Cardiac septum (tissue), 1 donor: Measurements from ENCODE around the gene BACH2. TPM values are rescaled to one million over a fixed set of nuclear protein-coding genes. Genes with fewer than 3 reads are reported as not detected.
"Not testable (repeated sequence)": the region's sequence is repeated elsewhere in the genome, so short reads cannot be mapped to it uniquely, and the experiment has no call there.

Experiments used
- DNase-seq: peaks from one replicate; pipeline ENCODE4 v3.0.0-alpha.2; 2020; ENCODE audit warnings: low spot score
- intact Hi-C: fragments of 100-400 bp; cut with DNase I; formaldehyde crosslinking; loops from one replicate; pipeline ENCODE4 v1.14.0; 2022
- total RNA-seq: library from RNA; stranded (reverse); fragmentation: NEBNext Ultra II Directional; extraction: Animal tissue kit (Norgen Biotek cat#: 25700); gene quantifications from one replicate; pipeline ENCODE4 v1.2.1, GENCODE V29; 2021
- donor health status: DM: no; HTN: no; CAD: no.

The BACH2 gene
- total RNA-seq, 1 donor from 2014 or later, result 8.4 TPM

DNA sequence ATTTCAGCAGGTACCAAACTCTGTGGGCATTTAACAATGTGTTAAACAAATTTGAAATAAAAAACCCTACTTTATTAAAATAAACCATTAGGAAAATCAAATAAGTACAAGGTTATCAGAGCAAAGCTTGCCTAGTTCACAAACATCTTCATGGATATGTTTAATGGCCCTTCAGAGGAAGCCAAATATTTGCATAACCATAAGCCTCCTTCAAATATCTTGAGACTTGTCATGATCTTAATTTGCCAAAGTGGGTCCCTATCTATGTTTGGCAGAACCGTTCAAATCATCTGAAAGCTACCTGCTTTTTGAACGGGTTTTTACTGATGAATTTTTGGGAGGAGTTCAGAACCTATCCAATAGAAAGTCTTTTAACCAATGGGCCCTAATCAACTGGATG, 176.3 kb downstream of the BACH2 start:
- DNase-seq, result no peak
- intact Hi-C loops, result no loop called here

GRCh38 chr6:90119618-90120017, 177.0 kb downstream of the BACH2 start:
- intact Hi-C loops, result no loop called here
- no peak for DNase-seq

- intact Hi-C loops, result no loop called here
- DNase-seq, result no peak
These were observed 178.1 kb downstream of the BACH2 start for GRCh38 chr6:90118581-90118980.

DNA sequence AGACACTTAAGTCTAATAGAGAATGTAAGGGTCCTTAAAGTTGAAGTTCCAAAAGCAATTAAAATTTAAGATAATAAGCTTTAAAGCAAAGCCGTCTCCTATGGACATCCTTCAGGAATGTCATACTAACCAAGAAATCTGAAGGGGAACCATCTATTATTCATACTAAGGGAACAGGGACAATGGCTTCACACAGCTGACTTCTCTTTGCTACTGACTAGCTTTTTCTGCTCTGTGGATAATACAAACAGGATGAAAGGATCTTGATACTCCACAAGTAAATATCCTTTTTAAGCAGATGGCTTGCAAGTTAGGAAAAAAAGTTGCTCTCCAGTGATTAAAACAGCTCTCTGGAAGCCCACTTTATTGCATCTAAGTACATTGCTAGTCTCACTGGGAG, 178.6 kb downstream of the BACH2 start:
- no peak for DNase-seq

DNA sequence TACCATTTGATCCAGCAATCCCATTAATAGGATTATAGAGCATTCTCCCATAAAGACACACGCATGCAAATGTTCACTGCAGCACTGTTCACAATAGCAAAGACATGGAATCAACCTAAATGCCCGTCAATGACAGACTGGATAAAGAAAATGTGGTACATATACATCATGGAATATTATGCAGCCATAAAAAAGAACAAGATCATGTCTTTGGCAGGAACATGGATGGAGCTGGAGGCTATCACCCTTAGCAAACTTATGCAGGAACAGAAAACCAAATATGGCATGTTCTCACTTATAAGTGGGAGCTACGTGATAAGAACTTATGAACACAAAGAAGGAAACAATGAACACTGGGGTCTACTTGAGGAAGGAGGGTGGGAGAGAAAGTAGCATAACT, 180.5 kb downstream of the BACH2 start:
- DNase-seq, intact Hi-C loops: not testable (repeated sequence)

More for the DNA sequence above, 178.6 kb downstream of the BACH2 start:
- intact Hi-C loops, result no loop called here

DNA sequence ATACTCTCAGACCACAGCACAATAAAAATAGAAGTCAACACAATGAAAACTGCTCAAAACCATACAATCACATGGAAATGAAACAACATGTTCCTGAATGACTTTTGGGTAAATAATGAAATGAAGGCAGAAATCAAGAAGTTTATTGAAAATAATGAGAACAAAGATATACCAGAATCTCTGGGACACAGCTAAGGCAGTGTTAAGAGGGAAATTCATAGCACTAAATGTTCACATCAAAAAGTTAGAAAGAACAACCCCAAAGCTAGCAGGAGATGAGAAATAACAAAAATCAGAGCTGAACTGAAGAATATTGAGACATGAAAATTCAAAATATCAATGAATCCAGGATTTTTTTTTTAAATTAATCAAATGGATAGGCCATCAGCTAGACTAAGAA, 183.3 kb downstream of the BACH2 start:
- intact Hi-C loops, result no loop called here
- DNase-seq, result no peak

DNA sequence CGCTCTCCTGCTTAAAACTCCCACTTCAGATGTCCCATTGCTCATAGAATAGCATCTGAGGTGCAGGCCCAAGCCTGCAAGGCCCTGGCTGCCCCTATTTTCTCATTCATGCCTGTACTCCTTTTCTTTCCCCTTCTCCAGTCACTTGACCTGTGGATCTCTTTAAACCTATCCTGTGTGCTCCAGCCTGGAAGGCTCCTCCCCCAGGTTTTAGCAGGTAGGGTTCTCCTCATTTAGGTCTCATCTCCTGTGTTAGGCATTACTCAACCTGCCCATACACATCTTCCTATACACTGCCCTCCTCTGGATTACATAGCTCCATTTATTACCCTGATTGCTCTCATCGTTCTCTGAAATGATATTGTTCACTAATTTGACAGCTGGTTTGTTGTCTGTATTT, 185.3 kb downstream of the BACH2 start:
- intact Hi-C loops, result no loop called here
- DNase-seq, result no peak

DNA sequence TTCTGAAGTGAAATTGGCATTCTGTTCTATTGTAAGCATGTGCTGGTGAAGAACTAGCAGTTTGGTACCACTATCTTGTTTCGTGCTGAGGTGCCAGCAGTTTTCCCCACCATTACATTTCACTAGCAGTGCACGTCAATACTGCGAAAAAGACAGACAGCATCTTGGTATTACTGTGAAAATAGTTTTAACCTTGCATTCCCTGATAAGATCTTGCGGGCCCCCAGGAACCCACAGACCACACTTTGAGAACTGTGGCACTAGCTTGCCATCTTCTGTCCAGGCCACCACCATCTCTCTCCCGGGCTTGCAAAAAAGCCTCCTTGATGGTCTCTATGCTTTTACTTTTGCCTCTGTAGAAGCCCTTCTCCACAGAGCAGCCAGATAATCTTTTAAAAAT, 185.7 kb downstream of the BACH2 start:
- intact Hi-C loops, result no loop called here
- DNase-seq, result no peak

GRCh38 chr6:90109141-90109540, 187.5 kb downstream of the BACH2 start:
- DNase-seq, result no peak
- intact Hi-C loops, result no loop called here

DNA sequence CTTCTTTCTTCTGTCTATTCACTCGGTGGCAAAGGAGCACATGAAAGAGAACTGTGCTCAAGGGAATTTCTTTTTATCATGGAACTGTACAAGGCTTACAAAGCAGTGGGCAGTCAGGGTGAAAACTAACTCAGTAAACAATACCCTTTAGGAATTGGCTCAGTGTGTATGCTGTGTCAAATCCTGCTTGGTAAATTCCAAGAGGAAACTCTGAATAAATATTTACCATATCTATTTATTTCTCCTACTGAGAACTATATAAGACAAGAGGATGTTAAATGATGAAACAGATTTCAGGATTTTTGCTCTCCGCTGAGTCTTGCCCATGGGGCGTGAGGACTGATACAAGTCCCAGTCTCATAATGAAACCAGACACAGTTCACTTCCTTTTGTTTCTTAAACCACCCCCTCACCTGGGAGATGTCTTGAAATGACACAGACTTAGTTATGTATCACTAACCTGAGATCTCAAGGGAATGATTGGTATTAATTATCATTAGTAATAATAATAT, 188.8 kb downstream of the BACH2 start:
- intact Hi-C loops, result no loop called here
- DNase-seq, result no peak

DNA sequence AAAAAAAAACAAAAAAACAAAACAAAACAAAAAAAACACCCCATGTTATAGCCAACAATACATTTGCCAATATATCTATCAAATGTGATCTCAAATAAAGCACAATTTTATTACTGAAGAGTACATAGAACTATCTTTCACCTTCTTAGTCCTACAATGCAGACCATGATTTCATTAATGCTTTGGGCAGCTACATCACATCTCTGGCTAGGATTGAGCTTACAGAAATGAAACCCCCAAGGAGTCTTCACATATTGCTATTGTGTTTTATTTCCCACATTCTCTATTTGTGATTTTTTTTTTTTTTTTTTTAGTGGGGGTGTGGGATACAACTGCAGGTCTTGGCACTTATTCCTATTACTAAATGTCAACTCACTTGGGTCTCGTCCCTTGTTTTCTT, 189.3 kb downstream of the BACH2 start:
- intact Hi-C loops, result no loop called here
- DNase-seq, result no peak

GRCh38 chr6:90106449-90106848, 190.2 kb downstream of the BACH2 start:
- intact Hi-C loops, result no loop called here
- no peak for DNase-seq

GRCh38 chr6:90105506-90106170, 191.0 kb downstream of the BACH2 start:
- no peak for DNase-seq
- intact Hi-C loops, result no loop called here

DNA sequence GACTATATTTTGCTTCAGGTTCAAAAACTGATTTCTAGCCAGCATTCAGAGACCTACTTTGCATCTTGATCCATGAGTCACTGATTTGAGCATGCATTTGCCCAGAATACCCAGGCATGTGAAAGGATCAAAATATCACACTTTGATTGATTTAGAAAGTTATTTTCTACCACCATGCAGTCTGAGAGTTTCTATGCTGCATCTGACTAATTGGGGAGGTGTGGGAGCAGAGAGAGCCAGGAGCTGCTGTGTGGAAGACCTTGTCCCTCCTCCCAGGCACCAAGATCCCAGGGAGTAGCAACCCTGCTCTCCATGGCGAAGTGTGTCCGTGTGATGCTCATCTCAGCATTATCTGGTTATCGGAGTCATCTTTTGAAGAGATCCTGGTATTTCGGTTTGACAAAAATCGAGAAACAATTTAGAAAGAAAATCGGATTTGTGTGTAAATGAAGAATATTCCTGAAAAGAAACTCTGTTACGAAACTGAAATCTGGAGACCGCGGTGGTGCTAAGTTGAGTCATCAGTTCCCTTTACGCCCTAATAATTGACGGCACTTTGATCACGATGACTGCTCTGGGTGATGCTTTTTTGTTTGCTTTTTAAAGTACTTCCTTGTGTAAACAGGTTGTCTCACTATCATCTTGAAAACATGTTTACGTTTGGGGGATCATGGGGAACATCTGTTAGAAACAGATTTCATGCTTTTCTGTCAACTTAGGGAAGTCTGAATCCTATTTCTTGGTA, 193.4 kb downstream of the BACH2 start:
- intact Hi-C loops, result no loop called here
- no peak for DNase-seq

DNA sequence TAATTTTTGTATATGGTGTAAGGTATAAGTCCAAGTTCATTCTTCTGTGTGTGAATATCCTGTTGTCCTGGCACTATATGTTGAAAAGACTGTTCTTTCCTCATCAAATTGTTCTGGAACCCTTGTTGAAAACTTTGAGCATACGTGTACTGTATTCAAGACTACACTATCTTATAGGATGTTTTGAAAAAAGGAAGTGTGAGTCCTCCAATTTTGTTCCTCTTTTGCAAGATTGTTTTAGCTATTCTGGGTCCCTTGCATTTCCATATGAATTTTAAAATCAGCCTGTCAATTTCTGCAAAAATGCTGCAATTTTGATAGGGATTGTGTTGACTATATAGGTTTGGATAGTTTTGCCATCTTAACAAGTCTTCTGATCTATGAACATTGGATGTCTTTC, 195.2 kb downstream of the BACH2 start:
- no peak for DNase-seq
- intact Hi-C loops, result no loop called here

DNA sequence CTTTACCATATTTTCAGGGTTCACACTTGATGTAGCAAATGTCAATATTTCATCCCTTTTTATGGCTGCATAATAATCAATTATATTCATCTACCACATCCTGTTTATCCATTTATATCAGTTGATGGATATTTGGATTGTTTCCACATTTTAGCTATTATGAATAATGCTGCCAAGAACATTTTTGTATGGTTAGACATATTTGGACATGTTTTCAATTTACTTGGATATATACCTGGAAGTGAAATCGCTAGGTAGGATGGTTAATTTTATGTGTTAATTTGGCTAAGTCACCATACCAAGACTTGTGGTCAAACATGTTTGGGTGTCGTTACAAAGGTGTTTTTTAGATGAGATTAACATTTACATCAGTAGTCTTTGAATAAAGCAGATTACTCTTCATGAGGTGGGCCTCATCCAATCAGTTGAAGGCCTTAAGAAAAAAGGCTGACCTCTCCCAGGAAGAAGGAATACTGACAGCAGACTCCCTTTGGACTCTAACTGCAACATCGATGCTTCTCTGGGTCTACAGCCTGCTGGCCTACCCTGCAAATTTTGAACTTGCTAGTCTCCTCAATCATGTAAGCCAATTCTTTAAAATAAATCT, 196.5 kb downstream of the BACH2 start:
- DNase-seq, result no peak
- intact Hi-C loops, result no loop called here

GRCh38 chr6:90098627-90099026, 198.0 kb downstream of the BACH2 start:
- DNase-seq, result no peak
- intact Hi-C loops, result loop anchor here (5.0 kb wide), 5 partner anchors 111 to 294 kb away; partner anchors contain the start of gene BACH2

GRCh38 chr6:90098001-90098531, 198.6 kb downstream of the BACH2 start:
- intact Hi-C loops, result loop anchor here (5.0 kb wide), 5 partner anchors 111 to 294 kb away; partner anchors contain the start of gene BACH2
- DNase-seq, result no peak

DNA sequence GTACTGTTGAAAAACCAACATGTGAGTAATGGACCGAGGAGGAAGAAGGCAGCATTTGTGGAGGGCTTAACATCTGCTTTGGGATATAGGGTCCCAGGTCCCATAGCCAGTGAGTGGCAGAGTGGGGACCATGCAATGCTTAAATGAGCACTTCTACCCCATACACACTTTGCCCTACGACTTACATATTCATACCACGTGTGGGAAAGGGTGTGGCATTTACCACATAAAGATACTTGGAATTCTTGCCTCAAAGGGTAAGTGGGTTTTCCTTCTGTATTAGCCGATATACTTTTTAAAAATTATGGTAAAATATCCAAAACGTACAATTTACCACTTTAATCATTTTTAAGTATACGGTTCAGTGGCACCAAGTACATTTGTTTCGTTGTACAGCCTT, 199.3 kb downstream of the BACH2 start:
- intact Hi-C loops, result loop anchor here (5.0 kb wide), 5 partner anchors 110 to 295 kb away; partner anchors contain the start of gene BACH2
- no peak for DNase-seq

GRCh38 chr6:90096818-90097217, 199.8 kb downstream of the BACH2 start:
- intact Hi-C loops, result loop anchor here (5.0 kb wide), 5 partner anchors 110 to 295 kb away; partner anchors contain the start of gene BACH2
- DNase-seq, result no peak
